ENCODE data around the gene SAMD9L.

- no peak for TF ChIP-seq CTCF (tag by site-specific recombination; IDR thresholded peaks at IDR 0.05)
- TF ChIP-seq ZNF362 (tag by site-specific recombination; IDR thresholded peaks at IDR 0.05): no peak
- TF ChIP-seq ZBTB26 (tag by site-specific recombination; optimal IDR thresholded peaks at IDR 0.05): no peak
- TF ChIP-seq HOXA7 (CRISPR knock-in tag; IDR thresholded peaks at IDR 0.05; ENCODE audit: borderline replicate concordance): no peak
- TF ChIP-seq, protein P1, sequence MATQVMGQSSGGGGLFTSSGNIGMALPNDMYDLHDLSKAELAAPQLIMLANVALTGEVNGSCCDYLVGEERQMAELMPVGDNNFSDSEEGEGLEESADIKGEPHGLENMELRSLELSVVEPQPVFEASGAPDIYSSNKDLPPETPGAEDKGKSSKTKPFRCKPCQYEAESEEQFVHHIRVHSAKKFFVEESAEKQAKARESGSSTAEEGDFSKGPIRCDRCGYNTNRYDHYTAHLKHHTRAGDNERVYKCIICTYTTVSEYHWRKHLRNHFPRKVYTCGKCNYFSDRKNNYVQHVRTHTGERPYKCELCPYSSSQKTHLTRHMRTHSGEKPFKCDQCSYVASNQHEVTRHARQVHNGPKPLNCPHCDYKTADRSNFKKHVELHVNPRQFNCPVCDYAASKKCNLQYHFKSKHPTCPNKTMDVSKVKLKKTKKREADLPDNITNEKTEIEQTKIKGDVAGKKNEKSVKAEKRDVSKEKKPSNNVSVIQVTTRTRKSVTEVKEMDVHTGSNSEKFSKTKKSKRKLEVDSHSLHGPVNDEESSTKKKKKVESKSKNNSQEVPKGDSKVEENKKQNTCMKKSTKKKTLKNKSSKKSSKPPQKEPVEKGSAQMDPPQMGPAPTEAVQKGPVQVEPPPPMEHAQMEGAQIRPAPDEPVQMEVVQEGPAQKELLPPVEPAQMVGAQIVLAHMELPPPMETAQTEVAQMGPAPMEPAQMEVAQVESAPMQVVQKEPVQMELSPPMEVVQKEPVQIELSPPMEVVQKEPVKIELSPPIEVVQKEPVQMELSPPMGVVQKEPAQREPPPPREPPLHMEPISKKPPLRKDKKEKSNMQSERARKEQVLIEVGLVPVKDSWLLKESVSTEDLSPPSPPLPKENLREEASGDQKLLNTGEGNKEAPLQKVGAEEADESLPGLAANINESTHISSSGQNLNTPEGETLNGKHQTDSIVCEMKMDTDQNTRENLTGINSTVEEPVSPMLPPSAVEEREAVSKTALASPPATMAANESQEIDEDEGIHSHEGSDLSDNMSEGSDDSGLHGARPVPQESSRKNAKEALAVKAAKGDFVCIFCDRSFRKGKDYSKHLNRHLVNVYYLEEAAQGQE (tag by site-specific recombination; IDR thresholded peaks at IDR 0.05): no peak
- no peak for TF ChIP-seq ZNF366 (tag by site-specific recombination; conservative IDR thresholded peaks at IDR 0.05)
- no peak for TF ChIP-seq ZNF266 (tag by site-specific recombination; IDR thresholded peaks at IDR 0.05; ENCODE audit: low read depth)
- no peak for TF ChIP-seq ZNF174 (tag by site-specific recombination; IDR thresholded peaks at IDR 0.05)
Observed at GRCh38 chr7:93185303-93186027, 37.3 kb upstream of the SAMD9L start.
